ENCODE data around the gene DNLZ.

The DNLZ gene

DNA sequence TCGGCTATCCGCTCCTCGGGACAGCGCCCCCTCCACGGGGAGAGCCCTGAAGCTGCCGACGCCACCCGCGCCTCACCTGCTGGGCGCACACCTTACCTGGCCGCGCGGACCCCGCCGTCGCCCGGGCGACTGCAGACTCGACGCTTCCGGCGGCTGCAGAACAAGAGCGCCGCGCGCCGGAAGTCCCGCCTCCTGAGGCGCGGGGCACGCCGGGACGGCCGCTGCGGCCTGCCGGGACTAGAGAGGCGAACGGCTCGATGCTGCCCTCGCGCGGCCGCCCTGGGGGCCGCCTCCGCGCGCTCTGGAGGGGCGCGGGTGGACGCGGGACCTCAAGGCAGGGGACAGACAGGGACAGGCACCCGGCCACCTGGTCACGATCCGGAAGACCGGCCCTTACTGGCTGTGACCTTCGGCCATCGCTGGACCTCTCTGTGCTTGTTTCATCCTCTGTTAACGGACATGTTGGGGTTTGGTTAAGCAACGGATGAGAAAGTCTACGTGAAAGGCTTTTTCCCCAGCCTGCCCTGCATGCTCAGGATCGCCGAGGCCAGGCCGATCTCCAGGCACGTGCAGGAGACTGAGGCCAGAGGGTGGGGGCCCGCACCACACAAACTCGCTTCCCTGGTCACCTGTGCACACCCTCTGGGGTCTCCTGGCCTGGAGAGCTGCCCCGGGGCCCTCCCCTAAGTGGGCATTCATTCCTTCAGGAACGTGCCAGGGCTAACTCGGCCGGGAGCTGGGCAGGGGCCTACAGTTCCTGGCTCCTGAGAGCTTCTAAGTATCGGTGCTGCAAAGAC, 36.7 kb upstream of the DNLZ start, which contains the start of gene SNAPC4:
Gene SNAPC4, minus strand, starts transcription at position 133 of the 797 bp plus-strand sequence. CDS start 1,742 bp downstream, outside the sequence.
- Histone ChIP-seq H2AFZ (ENCODE audit: low read depth, low read length, severe bottlenecking) (peak within 1 kb of the TSS; percentile 32), H3K27me3 (ENCODE audit: low read length) (no peaks in the 10 kb centered on the region), H3K9me3 (ENCODE audit: insufficient read depth, low read length) (no peaks in the 10 kb centered on the region), H3K36me3 (ENCODE audit: low read length) (0 out of 2 replicates have a peak, but pooled peaks cover 3% of the 10 kb centered on the region), H3K4me3 (ENCODE audit: insufficient read depth, low read length, poor library complexity, severe bottlenecking) (peak within 1 kb of the TSS; percentile 94), H3K79me2 (ENCODE audit: insufficient read depth, low read length) (peaks cover 22% of the 10 kb centered on the region), H3K27ac (ENCODE audit: low read depth, low read length) (peak within 1 kb of the TSS; percentile 38), H4K20me1 (ENCODE audit: low read depth, low read length) (no peaks in the 10 kb centered on the region; the same call in 1 of the 2 replicates), H3F3A (ENCODE audit: insufficient read depth) (peaks cover 11% of the 10 kb centered on the region; the same call in 1 of the 2 replicates), H3K4me2 (ENCODE audit: low read depth, low read length, poor library complexity, severe bottlenecking) (peak within 1 kb of the TSS; percentile 79), H3K9me2 (replicated peaks; ENCODE audit: insufficient read depth, low read length) (no peaks in the 10 kb centered on the region), H3K9ac (ENCODE audit: low read length) (peak within 1 kb of the TSS; percentile 90)
- no peak for TF ChIP-seq EZH2phosphoT487 (conservative IDR thresholded peaks at IDR 0.05; ENCODE audit: low read length)
- TF ChIP-seq CTCF (IDR thresholded peaks at IDR 0.05; ENCODE audit: insufficient read depth, low read length, poor library complexity, severe bottlenecking), result peak; percentile 77

GRCh38 chr9:136399176-136400037, 35.9 kb upstream of the DNLZ start:
- TF ChIP-seq CTCF (IDR thresholded peaks at IDR 0.05; ENCODE audit: insufficient read depth, low read length, poor library complexity, severe bottlenecking), result no peak
- no peak for TF ChIP-seq EZH2phosphoT487 (conservative IDR thresholded peaks at IDR 0.05; ENCODE audit: low read length)
- peak overlapping the region; percentile 38 for H3K27ac ChIP-seq (ENCODE audit: low read depth, low read length)
- no peaks in the 10 kb centered on the region; the same call in 1 of the 2 replicates for H4K20me1 ChIP-seq (ENCODE audit: low read depth, low read length)
- H3K36me3 ChIP-seq (ENCODE audit: low read length), result no peaks in the 10 kb centered on the region
- no peaks in the 10 kb centered on the region for H3K9me3 ChIP-seq (ENCODE audit: insufficient read depth, low read length)
- peak overlapping the region; percentile 90 for H3K9ac ChIP-seq (ENCODE audit: low read length)
- peaks cover 22% of the 10 kb centered on the region for H3K79me2 ChIP-seq (ENCODE audit: insufficient read depth, low read length)
- no peaks in the 10 kb centered on the region for H3K27me3 ChIP-seq (ENCODE audit: low read length)
- H2AFZ ChIP-seq (ENCODE audit: low read depth, low read length, severe bottlenecking), result peak overlapping the region; percentile 32
- H3F3A ChIP-seq (ENCODE audit: insufficient read depth), result peaks cover 11% of the 10 kb centered on the region; the same call in 1 of the 2 replicates
- peak overlapping the region; percentile 94 for H3K4me3 ChIP-seq (ENCODE audit: insufficient read depth, low read length, poor library complexity, severe bottlenecking)
- peak overlapping the region; percentile 79 for H3K4me2 ChIP-seq (ENCODE audit: low read depth, low read length, poor library complexity, severe bottlenecking)
- H3K9me2 ChIP-seq (replicated peaks; ENCODE audit: insufficient read depth, low read length), result no peaks in the 10 kb centered on the region

GRCh38 chr9:136398286-136398685, 34.7 kb upstream of the DNLZ start:
- H3K4me3 ChIP-seq (ENCODE audit: insufficient read depth, low read length, poor library complexity, severe bottlenecking), result no peak overlapping the region
- H3K36me3 ChIP-seq (ENCODE audit: low read length), result no peaks in the 10 kb centered on the region
- H4K20me1 ChIP-seq (ENCODE audit: low read depth, low read length), result no peaks in the 10 kb centered on the region; the same call in 1 of the 2 replicates
- no peak overlapping the region for H2AFZ ChIP-seq (ENCODE audit: low read depth, low read length, severe bottlenecking)
- H3K79me2 ChIP-seq (ENCODE audit: insufficient read depth, low read length), result peaks cover 22% of the 10 kb centered on the region
- no peak for TF ChIP-seq CTCF (IDR thresholded peaks at IDR 0.05; ENCODE audit: insufficient read depth, low read length, poor library complexity, severe bottlenecking)
- no peak for TF ChIP-seq EZH2phosphoT487 (conservative IDR thresholded peaks at IDR 0.05; ENCODE audit: low read length)
- no peaks in the 10 kb centered on the region for H3K9me2 ChIP-seq (replicated peaks; ENCODE audit: insufficient read depth, low read length)
- H3K4me2 ChIP-seq (ENCODE audit: low read depth, low read length, poor library complexity, severe bottlenecking), result peak overlapping the region; percentile 79
- peaks cover 11% of the 10 kb centered on the region; the same call in 1 of the 2 replicates for H3F3A ChIP-seq (ENCODE audit: insufficient read depth)
- H3K9ac ChIP-seq (ENCODE audit: low read length), result peak overlapping the region; percentile 90
- no peaks in the 10 kb centered on the region for H3K27me3 ChIP-seq (ENCODE audit: low read length)
- no peaks in the 10 kb centered on the region for H3K9me3 ChIP-seq (ENCODE audit: insufficient read depth, low read length)
- H3K27ac ChIP-seq (ENCODE audit: low read depth, low read length), result no peak overlapping the region
